Measurements from ENCODE around the gene HS6ST2.

The HS6ST2 gene

GRCh38 chrX:132624466-132624865 lies 334.0 kb downstream of the HS6ST2 start:
- no peak for DNase-seq

GRCh38 chrX:132623942-132624341 lies 334.5 kb downstream of the HS6ST2 start:
- DNase-seq, result no peak

- no peak for DNase-seq
These were observed 335.1 kb downstream of the HS6ST2 start for GRCh38 chrX:132623300-132623699.

- peak in 5 of 56 donors; percentile 0 to 7 (median 0) for DNase-seq
These were observed 336.3 kb downstream of the HS6ST2 start for GRCh38 chrX:132622130-132622529.

GRCh38 chrX:132618810-132619209 lies 339.6 kb downstream of the HS6ST2 start:
- no peak for DNase-seq

GRCh38 chrX:132615391-132616131 lies 342.9 kb downstream of the HS6ST2 start:
- peak in 20 of 56 donors; percentile 0 to 22 (median 2) for DNase-seq

GRCh38 chrX:132614297-132614696 lies 344.1 kb downstream of the HS6ST2 start:
- DNase-seq, result peak in 4 of 56 donors; percentile 0 to 3 (median 0)

GRCh38 chrX:132613801-132614200 lies 344.6 kb downstream of the HS6ST2 start:
- DNase-seq, result no peak

GRCh38 chrX:132612821-132613564 lies 345.4 kb downstream of the HS6ST2 start:
- DNase-seq, result peak in 30 of 56 donors; percentile 0 to 59 (median 4)

- DNase-seq, result no peak
These were observed 347.9 kb downstream of the HS6ST2 start for GRCh38 chrX:132610536-132610935.

GRCh38 chrX:132609362-132609848 lies 349.0 kb downstream of the HS6ST2 start:
- no peak for DNase-seq

- no peak for DNase-seq
These were observed 354.6 kb downstream of the HS6ST2 start for GRCh38 chrX:132603700-132604286.

GRCh38 chrX:132602701-132603100 lies 355.7 kb downstream of the HS6ST2 start:
- DNase-seq, result no peak

- no peak for DNase-seq
These were observed 363.4 kb downstream of the HS6ST2 start for GRCh38 chrX:132594999-132595398.

GRCh38 chrX:132594129-132594528 lies 364.3 kb downstream of the HS6ST2 start:
- DNase-seq, result no peak

- peak in 6 of 56 donors; percentile 0 to 2 (median 0) for DNase-seq
These were observed 365.5 kb downstream of the HS6ST2 start for GRCh38 chrX:132592880-132593279.

GRCh38 chrX:132591719-132592275 lies 366.6 kb downstream of the HS6ST2 start:
- DNase-seq, result no peak

GRCh38 chrX:132590350-132591026 lies 367.9 kb downstream of the HS6ST2 start:
- no peak for DNase-seq

- DNase-seq, result no peak
These were observed 373.5 kb downstream of the HS6ST2 start for GRCh38 chrX:132584936-132585335.

- no peak for DNase-seq
These were observed 381.5 kb downstream of the HS6ST2 start for GRCh38 chrX:132576939-132577338.
